HEK293 (cell line): Measurements from ENCODE around the gene WDR70.
A peak's percentile ranks its signal among the peaks of the same experiment; 100 is the strongest.

Experiments used
- HOXA7 ChIP-seq: sonication (generic); formaldehyde crosslinking; IDR thresholded peaks from 2 replicates; pipeline ENCODE4 v1.8.1; 2022; ENCODE audit warnings: missing genetic modification reagents, borderline replicate concordance
- HOXD13 ChIP-seq: sonication (generic); formaldehyde crosslinking; IDR thresholded peaks from 2 replicates; pipeline ENCODE4 v1.8.0; 2022; ENCODE audit warnings: missing genetic modification reagents, borderline replicate concordance
- KLF7 ChIP-seq: fragments of 450-650 bp; formaldehyde crosslinking; IDR thresholded peaks from 2 replicates; pipeline ENCODE4 v1.5.1; 2016; ENCODE audit warnings: missing biosample characterization, missing genetic modification characterization, borderline replicate concordance
- KLF8 ChIP-seq: fragments of 450-650 bp; formaldehyde crosslinking; IDR thresholded peaks from 2 replicates; pipeline ENCODE4 v1.5.1; 2016; ENCODE audit warnings: missing biosample characterization, missing genetic modification characterization
- MYNN ChIP-seq: fragments of 450-650 bp; formaldehyde crosslinking; IDR thresholded peaks from 2 replicates; pipeline ENCODE4 v1.5.1; 2016; ENCODE audit warnings: missing biosample characterization, missing genetic modification characterization, borderline replicate concordance
- OSR2 ChIP-seq: fragments of 450-650 bp; formaldehyde crosslinking; IDR thresholded peaks from 2 replicates; pipeline ENCODE4 v1.5.1; 2016; ENCODE audit warnings: missing biosample characterization, missing genetic modification characterization
- OVOL3 ChIP-seq: fragments of 450-650 bp; formaldehyde crosslinking; IDR thresholded peaks from 2 replicates; pipeline ENCODE4 v1.5.1; 2016; ENCODE audit warnings: missing biosample characterization, missing genetic modification characterization
- PATZ1 ChIP-seq: fragments of 450-650 bp; formaldehyde crosslinking; IDR thresholded peaks from 2 replicates; pipeline ENCODE4 v1.5.1; 2016; ENCODE audit warnings: missing biosample characterization, missing genetic modification characterization
- YY1 ChIP-seq: fragments of 450-650 bp; formaldehyde crosslinking; IDR thresholded peaks from 2 replicates; pipeline ENCODE4 v1.5.1; 2018; ENCODE audit warnings: missing biosample characterization, missing genetic modification characterization
- YY2 ChIP-seq: fragments of 450-650 bp; formaldehyde crosslinking; IDR thresholded peaks from 2 replicates; pipeline ENCODE4 v1.5.1; 2016; ENCODE audit warnings: missing biosample characterization, missing genetic modification characterization
- ZBTB20 ChIP-seq: fragments of 450-650 bp; formaldehyde crosslinking; IDR thresholded peaks from 2 replicates; pipeline ENCODE4 v1.5.1; 2016; ENCODE audit warnings: missing biosample characterization, missing genetic modification characterization
- ZBTB21 ChIP-seq: fragments of 450-650 bp; formaldehyde crosslinking; IDR thresholded peaks from 2 replicates; pipeline ENCODE4 v1.5.1; 2017; ENCODE audit warnings: missing biosample characterization, missing genetic modification characterization
- ZIC2 ChIP-seq: fragments of 450-650 bp; formaldehyde crosslinking; IDR thresholded peaks from 2 replicates; pipeline ENCODE4 v1.5.1; 2016; ENCODE audit warnings: missing biosample characterization, missing genetic modification characterization
- ZNF211 ChIP-seq: fragments of 450-650 bp; formaldehyde crosslinking; IDR thresholded peaks from 2 replicates; pipeline ENCODE4 v1.5.1; 2016; ENCODE audit warnings: low read depth, missing biosample characterization, missing genetic modification characterization
- ZNF214 ChIP-seq: fragments of 450-650 bp; formaldehyde crosslinking; IDR thresholded peaks from 2 replicates; pipeline ENCODE4 v1.5.1; 2017; ENCODE audit warnings: missing biosample characterization, mild to moderate bottlenecking, missing genetic modification characterization, borderline replicate concordance
- ZNF223 ChIP-seq: fragments of 450-650 bp; formaldehyde crosslinking; IDR thresholded peaks from 2 replicates; pipeline ENCODE4 v1.5.1; 2016; ENCODE audit warnings: missing biosample characterization, missing genetic modification characterization
- ZNF23 ChIP-seq: fragments of 450-650 bp; formaldehyde crosslinking; IDR thresholded peaks from 2 replicates; pipeline ENCODE4 v1.5.1; 2016; ENCODE audit warnings: missing biosample characterization, missing genetic modification characterization, borderline replicate concordance
- ZNF292 ChIP-seq: fragments of 450-650 bp; formaldehyde crosslinking; IDR thresholded peaks from 2 replicates; pipeline ENCODE4 v1.5.1; 2016; ENCODE audit warnings: low read depth, missing biosample characterization, missing genetic modification characterization, borderline replicate concordance
- ZNF473 ChIP-seq: fragments of 450-650 bp; formaldehyde crosslinking; IDR thresholded peaks from 2 replicates; pipeline ENCODE4 v1.5.1; 2017; ENCODE audit warnings: missing biosample characterization, missing genetic modification characterization
- ZNF514 ChIP-seq: fragments of 450-650 bp; formaldehyde crosslinking; IDR thresholded peaks from 2 replicates; pipeline ENCODE4 v1.5.1; 2016; ENCODE audit warnings: missing biosample characterization, missing genetic modification characterization
- ZNF544 ChIP-seq: fragments of 450-650 bp; formaldehyde crosslinking; IDR thresholded peaks from 2 replicates; pipeline ENCODE4 v1.5.0; 2017; ENCODE audit warnings: missing biosample characterization, missing genetic modification characterization
- ZNF548 ChIP-seq: fragments of 450-650 bp; formaldehyde crosslinking; IDR thresholded peaks from 2 replicates; pipeline ENCODE4 v1.5.1; 2016; ENCODE audit warnings: missing biosample characterization, missing genetic modification characterization
- ZNF561 ChIP-seq: fragments of 450-650 bp; IDR thresholded peaks from 2 replicates; pipeline ENCODE4 v1.5.1; 2018; ENCODE audit warnings: missing biosample characterization, missing genetic modification characterization, borderline replicate concordance
- ZNF664 ChIP-seq: fragments of 450-650 bp; formaldehyde crosslinking; IDR thresholded peaks from 2 replicates; pipeline ENCODE4 v1.5.1; 2016; ENCODE audit warnings: missing biosample characterization, missing genetic modification characterization
- ZNF692 ChIP-seq: fragments of 450-650 bp; formaldehyde crosslinking; IDR thresholded peaks from 2 replicates; pipeline ENCODE4 v1.5.1; 2016; ENCODE audit warnings: missing biosample characterization, missing genetic modification characterization
- ZNF768 ChIP-seq: fragments of 450-650 bp; formaldehyde crosslinking; IDR thresholded peaks from 2 replicates; pipeline ENCODE4 v1.5.1; 2018; ENCODE audit warnings: missing biosample characterization, mild to moderate bottlenecking, missing genetic modification characterization
- ZNF843 ChIP-seq: fragments of 450-650 bp; formaldehyde crosslinking; IDR thresholded peaks from 2 replicates; pipeline ENCODE4 v1.5.1; 2016; ENCODE audit warnings: missing biosample characterization, missing genetic modification characterization
- ZSCAN16 ChIP-seq: fragments of 450-650 bp; formaldehyde crosslinking; IDR thresholded peaks from 2 replicates; pipeline ENCODE4 v1.5.1; 2016; ENCODE audit warnings: missing biosample characterization, missing genetic modification characterization
- TF ChIP-seq, protein P1 (sequence below): fragments of 450-650 bp; formaldehyde crosslinking; IDR thresholded peaks from 2 replicates; pipeline ENCODE4 v1.5.1; 2016; ENCODE audit warnings: missing biosample characterization, missing genetic modification characterization
- TF ChIP-seq, protein P2 (sequence below): fragments of 450-650 bp; formaldehyde crosslinking; IDR thresholded peaks from 2 replicates; pipeline ENCODE4 v1.5.1; 2016; ENCODE audit warnings: missing biosample characterization, missing genetic modification characterization
- TF ChIP-seq, protein P3 (sequence below): fragments of 450-650 bp; formaldehyde crosslinking; IDR thresholded peaks from 2 replicates; pipeline ENCODE4 v1.5.1; 2017; ENCODE audit warnings: missing biosample characterization, missing genetic modification characterization

WDR70 gene

DNA sequence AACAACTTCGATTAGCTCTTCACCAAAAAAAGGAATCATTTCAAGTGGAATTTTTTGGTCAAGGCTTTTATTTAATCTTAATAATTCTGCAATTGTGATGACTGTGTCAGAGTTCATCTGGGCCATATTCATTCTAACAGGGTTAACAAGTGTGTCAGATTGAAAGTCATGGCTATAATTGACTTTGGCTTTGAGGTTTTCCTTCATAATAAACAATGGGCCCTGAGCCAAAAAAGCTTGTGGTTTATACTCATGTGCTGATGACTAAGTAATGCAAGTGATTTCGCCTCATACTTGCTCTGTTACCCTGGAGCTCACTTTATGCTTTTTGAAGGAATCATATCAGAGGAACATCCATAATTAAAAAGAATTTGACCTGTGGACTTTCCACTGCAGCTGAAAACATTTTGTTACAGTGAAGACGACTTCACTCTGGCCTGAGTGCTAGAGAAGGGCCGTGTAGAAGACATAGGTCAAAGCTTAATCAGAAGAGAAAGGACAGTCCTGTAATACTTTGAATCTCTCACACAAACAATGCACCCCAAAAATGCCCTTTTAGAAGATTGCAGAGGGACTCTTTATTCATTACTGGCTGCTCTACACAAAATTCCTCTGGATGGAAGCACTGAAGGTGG lies 359.1 kb downstream of the WDR70 start (continued):
- no peak for TF ChIP-seq ZNF292 (tag by site-specific recombination)
- TF ChIP-seq ZNF211 (tag by site-specific recombination): no peak
- TF ChIP-seq ZSCAN16 (tag by site-specific recombination): no peak
- 0 out of 2 replicates have a peak, but pooled peaks have one; percentile 21 for TF ChIP-seq ZNF692 (tag by site-specific recombination)
- TF ChIP-seq ZNF548 (tag by site-specific recombination): no peak
- peak; percentile 92 for TF ChIP-seq ZNF843
- no peak for TF ChIP-seq HOXA7
- no peak for TF ChIP-seq ZNF514 (tag by site-specific recombination)
- TF ChIP-seq YY1 (tag by site-specific recombination): no peak
- peak; percentile 55; the same call in 1 of the 2 replicates for TF ChIP-seq MYNN (tag by site-specific recombination)
- TF ChIP-seq YY2 (tag by site-specific recombination): no peak
- TF ChIP-seq, protein P1, sequence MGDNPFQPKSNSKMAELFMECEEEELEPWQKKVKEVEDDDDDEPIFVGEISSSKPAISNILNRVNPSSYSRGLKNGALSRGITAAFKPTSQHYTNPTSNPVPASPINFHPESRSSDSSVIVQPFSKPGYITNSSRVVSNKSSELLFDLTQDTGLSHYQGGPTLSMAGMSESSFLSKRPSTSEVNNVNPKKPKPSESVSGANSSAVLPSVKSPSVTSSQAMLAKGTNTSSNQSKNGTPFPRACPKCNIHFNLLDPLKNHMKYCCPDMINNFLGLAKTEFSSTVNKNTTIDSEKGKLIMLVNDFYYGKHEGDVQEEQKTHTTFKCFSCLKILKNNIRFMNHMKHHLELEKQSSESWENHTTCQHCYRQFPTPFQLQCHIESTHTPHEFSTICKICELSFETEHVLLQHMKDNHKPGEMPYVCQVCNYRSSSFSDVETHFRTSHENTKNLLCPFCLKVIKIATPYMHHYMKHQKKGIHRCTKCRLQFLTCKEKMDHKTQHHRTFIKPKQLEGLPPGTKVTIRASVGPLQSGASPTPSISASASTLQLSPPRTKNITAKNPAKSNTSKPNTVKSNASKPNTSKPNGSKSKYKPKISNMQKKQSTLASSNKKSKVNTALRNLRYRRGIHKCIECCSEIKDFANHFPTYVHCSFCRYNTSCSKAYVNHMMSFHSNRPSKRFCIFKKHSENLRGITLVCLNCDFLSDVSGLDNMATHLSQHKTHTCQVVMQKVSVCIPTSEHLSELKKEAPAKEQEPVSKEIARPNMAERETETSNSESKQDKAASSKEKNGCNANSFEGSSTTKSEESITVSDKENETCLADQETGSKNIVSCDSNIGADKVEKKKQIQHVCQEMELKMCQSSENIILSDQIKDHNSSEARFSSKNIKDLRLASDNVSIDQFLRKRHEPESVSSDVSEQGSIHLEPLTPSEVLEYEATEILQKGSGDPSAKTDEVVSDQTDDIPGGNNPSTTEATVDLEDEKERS (tag by site-specific recombination): no peak
- TF ChIP-seq ZNF214 (tag by site-specific recombination): no peak
- no peak for TF ChIP-seq ZNF473 (tag by site-specific recombination)
- TF ChIP-seq ZNF223: no peak
- no peak for TF ChIP-seq OVOL3 (tag by site-specific recombination)
- TF ChIP-seq, protein P2, sequence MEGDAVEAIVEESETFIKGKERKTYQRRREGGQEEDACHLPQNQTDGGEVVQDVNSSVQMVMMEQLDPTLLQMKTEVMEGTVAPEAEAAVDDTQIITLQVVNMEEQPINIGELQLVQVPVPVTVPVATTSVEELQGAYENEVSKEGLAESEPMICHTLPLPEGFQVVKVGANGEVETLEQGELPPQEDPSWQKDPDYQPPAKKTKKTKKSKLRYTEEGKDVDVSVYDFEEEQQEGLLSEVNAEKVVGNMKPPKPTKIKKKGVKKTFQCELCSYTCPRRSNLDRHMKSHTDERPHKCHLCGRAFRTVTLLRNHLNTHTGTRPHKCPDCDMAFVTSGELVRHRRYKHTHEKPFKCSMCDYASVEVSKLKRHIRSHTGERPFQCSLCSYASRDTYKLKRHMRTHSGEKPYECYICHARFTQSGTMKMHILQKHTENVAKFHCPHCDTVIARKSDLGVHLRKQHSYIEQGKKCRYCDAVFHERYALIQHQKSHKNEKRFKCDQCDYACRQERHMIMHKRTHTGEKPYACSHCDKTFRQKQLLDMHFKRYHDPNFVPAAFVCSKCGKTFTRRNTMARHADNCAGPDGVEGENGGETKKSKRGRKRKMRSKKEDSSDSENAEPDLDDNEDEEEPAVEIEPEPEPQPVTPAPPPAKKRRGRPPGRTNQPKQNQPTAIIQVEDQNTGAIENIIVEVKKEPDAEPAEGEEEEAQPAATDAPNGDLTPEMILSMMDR: no peak
- 0 out of 2 replicates have a peak, but pooled peaks have one; percentile 61 for TF ChIP-seq ZNF561 (tag by site-specific recombination)
- peak; percentile 39; the same call in 1 of the 2 replicates for TF ChIP-seq ZBTB21 (tag by site-specific recombination)
- no peak for TF ChIP-seq ZBTB20 (tag by site-specific recombination)
- TF ChIP-seq, protein P3, sequence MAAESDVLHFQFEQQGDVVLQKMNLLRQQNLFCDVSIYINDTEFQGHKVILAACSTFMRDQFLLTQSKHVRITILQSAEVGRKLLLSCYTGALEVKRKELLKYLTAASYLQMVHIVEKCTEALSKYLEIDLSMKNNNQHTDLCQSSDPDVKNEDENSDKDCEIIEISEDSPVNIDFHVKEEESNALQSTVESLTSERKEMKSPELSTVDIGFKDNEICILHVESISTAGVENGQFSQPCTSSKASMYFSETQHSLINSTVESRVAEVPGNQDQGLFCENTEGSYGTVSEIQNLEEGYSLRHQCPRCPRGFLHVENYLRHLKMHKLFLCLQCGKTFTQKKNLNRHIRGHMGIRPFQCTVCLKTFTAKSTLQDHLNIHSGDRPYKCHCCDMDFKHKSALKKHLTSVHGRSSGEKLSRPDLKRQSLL (tag by site-specific recombination): peak; percentile 24; the same call in 1 of the 2 replicates
- TF ChIP-seq ZNF664: no peak
- peak; percentile 75; the same call in 1 of the 2 replicates for TF ChIP-seq OSR2 (tag by site-specific recombination)
- no peak for TF ChIP-seq ZNF768 (tag by site-specific recombination)
- TF ChIP-seq KLF7 (tag by site-specific recombination): no peak
- TF ChIP-seq HOXD13 (CRISPR knock-in tag): no peak
- no peak for TF ChIP-seq ZNF23 (tag by site-specific recombination)
- peak; percentile 89 for TF ChIP-seq KLF8 (tag by site-specific recombination)
- no peak for TF ChIP-seq ZNF544
- TF ChIP-seq ZIC2 (tag by site-specific recombination): no peak
- peak; percentile 52; the same call in 1 of the 2 replicates for TF ChIP-seq PATZ1
